ENCODE data around the gene TMEM35A. TPM values are rescaled to one million over a fixed set of nuclear protein-coding genes. Genes with fewer than 3 reads are reported as not detected.

TMEM35A gene, protein sequence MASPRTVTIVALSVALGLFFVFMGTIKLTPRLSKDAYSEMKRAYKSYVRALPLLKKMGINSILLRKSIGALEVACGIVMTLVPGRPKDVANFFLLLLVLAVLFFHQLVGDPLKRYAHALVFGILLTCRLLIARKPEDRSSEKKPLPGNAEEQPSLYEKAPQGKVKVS
- not detected in 2 replicates for total RNA-seq

GRCh38 chrX:101078716-101079598 is at the start of gene TMEM35A:
Gene TMEM35A (plus strand): TSS chrX:101078879. CDS start chrX:101079003, 124 bp downstream.

GRCh38 chrX:101051549-101052302 is 27.0 kb upstream of the TMEM35A start, which contains the start of gene TRMT2B:
Gene TRMT2B (minus strand): TSS chrX:101052111. CDS start chrX:101042289, 9,822 bp downstream.

GRCh38 chrX:101097546-101098453 is 19.1 kb downstream of the TMEM35A start, which contains the start of gene CENPI:
Gene CENPI (plus strand): TSS chrX:101098204. CDS start chrX:101101071, 2,867 bp downstream.

Other genes with a start within 250 kb of the TMEM35A start
- not detected in 2 replicates for gene NOX1, start 204.5 kb upstream of the TMEM35A start, total RNA-seq
- gene XKRX, start 150.0 kb upstream of the TMEM35A start, total RNA-seq: 0.08 and 0.16 TPM in 2 replicates
- gene ARL13A, start 109.2 kb upstream of the TMEM35A start, total RNA-seq: not detected in 2 replicates
- gene TRMT2B, start 26.8 kb upstream of the TMEM35A start, total RNA-seq: 12.1 and 14.4 TPM in 2 replicates
- 9.1 and 14.7 TPM in 2 replicates for gene CENPI, start 19.3 kb downstream of the TMEM35A start, total RNA-seq
- 0.08 and 0.11 TPM in 2 replicates for gene DRP2, start 140.9 kb downstream of the TMEM35A start, total RNA-seq
- not detected in 2 replicates for gene TAF7L, start 212.5 kb downstream of the TMEM35A start, total RNA-seq

Measured in hair follicular keratinocyte (primary cell).